CD4-positive, alpha-beta T cell treated with Interleukin-4 for 1 hour (primary cell): ENCODE results near the gene ALLC.
"Not testable (repeated sequence)": the region's sequence is repeated elsewhere in the genome, so short reads cannot be mapped to it uniquely, and the experiment has no call there.

Source experiments
- DNase-seq, 2 donors: peaks; one replicate each; pipeline ENCODE4 v3.0.0-alpha.2; 2020 to 2022

The ALLC gene

GRCh38 chr2:3656762-3657721, 958 bp upstream of the ALLC start:
- DNase-seq: no peak

DNA sequence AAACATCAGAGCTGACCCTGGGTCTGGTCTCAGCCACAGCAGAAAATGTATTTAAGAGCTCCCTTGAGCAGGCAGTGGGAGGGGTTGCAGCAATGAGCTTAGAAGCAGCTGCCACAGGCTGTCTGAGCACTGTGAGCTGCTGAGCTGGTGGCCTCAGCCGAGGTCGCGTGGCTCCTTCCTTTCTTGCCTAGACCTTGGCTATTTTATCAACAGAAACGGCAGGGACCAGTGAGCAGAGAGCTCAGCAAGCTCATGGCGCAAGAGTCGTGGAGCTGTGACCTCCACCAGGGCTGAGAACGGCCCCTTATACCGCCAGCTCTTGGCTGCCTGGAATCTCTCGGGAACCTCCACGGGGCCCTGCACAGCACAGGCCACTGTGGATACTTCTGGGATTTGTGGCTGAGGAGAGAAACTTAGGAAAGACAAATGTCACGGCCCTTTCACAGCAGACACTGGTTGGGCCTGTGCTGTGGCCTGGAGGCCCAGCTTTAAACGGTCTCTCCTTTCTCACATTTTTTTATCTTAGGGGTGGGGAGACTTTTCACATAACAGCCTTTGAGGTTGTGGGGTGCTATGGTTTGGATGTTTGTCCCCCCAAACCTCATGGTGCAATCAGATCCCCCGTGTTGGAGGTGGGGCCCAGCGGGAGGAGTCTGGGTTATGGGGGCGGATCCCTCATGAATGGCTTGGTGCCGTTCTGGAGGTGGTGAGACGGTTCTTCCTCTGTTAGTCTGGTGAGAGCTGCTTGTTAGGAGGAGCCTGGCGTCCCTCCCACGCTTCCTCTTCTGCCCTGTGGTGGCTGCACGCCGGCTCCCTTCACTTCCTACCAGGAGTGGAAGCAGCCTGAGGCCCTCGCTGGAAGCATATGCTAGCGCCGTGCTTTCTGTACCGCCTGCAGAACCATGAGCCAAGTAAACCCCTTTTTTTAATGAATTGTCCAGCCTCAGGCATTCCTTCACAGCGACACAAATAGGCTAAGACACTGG, 1.7 kb downstream of the ALLC start:
- no peak for DNase-seq

GRCh38 chr2:3660640-3661039, 2.6 kb downstream of the ALLC start:
- not testable (repeated sequence) for DNase-seq

- DNase-seq: no peak
Measured at GRCh38 chr2:3661149-3661660, 3.2 kb downstream of the ALLC start.

DNA sequence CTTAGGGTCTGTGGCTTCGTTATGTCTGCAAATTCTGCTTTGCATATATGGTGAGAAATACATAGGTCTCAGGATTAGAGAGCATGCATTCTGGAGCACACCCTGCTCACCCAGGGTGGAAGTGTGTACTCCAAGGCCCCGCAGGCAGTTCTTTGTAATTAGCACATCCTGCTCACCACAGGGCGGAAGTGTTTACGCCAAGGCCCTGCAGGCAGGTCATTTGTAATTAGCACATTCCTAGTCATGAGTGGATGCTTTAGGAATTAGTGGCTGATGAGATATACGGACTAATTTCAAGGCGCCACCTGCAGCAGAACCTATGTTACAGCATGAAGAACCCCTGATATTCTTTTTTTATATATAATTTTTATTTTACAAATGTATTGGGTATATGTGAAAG, 4.2 kb downstream of the ALLC start:
- DNase-seq: peak in 1 of 2 donors; percentile 2

- DNase-seq: no peak
Measured at GRCh38 chr2:3664118-3664517, 6.1 kb downstream of the ALLC start.

DNA sequence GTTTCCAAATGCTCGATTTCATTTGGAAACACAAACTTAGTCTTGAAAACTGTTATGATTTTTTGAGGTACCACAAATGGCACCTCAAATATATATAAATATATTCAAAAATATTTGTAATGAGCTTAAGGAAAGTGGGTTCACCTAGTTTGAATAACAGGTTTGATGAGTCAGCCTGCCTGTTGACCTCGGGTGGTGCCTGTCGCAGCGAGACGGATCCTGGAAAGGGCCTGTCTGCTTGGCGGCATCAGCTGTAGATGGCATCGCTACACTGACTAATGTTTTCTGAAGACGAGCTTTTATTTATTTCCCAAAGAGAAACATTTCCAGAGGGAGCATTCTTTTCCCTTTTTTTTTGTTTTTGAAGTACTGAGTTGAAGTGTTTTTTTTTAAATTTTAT, 6.9 kb downstream of the ALLC start:
- DNase-seq: no peak

DNA sequence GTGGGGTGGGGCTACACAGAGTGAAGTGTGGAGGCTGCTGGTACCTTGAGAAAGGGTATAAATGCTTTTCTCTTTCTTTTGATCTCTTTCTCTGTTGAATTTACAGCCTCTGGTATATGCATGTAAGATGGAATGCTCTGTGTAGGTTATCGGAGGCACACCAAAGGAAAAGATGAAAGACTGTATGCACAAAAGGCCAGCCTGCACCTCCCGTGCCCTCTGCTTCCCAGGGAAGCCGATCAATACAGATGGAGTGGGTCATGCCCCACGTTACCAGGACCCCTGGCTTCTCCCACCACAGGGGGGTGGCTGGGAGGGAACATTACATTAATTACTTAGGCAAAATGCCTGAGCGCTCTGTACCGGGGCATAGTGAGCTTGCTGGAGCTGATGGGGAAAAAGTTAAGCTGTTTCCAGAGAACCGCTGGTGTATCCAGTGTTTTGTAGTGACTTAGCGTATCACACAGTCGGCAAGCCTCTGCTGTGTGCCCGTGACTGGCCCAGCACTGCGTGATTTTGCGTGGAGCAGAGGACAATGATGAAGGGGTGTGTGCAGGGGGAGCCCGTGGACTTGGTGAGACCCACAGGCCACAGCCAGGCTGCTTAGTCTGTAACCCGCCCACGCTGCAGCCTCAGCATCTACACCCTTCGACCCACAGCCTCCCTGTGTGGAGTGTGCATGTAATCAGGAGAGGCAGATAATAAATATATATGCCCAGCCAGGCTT, 8.0 kb downstream of the ALLC start:
- DNase-seq: no peak

DNA sequence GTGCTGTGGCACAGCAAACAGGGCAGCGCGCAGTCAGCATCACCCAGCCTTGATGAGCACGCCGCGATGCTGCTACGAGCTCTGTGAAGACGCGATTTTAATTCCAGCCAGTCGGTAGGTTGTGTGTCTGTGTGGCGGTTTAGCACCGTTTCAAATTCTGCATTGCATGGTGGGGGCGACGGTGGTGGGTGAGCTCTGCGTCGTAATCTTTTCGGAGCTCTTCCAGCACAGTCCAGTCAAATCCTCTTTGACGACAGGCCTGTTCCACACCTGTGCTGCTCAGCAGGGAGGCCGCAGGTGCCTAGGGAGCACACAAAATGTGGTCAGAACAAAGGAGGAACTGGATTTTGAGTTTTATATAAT, 8.6 kb downstream of the ALLC start:
- no peak for DNase-seq

- no peak for DNase-seq
Measured at GRCh38 chr2:3667151-3667631, 9.2 kb downstream of the ALLC start.

DNA sequence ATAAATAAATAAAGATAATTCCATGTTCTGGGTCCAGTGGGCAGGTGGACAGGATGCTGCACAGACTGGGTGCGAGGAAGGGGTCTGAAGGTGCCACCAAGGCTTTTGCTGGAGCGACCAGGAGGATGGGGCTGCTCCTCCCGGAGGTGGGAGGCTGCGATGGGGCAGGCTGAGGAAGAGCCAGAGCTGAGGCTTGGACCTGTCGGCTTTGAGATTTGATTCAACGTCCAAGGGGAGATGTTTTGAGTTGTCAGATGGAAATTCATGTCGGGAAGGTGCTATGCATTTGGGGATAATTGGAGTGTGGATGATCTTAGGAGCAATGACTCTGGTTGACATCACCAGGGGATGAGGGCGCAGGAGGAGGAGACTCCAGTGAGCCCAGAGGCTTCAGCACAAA, 11.7 kb downstream of the ALLC start:
- DNase-seq: no peak

DNA sequence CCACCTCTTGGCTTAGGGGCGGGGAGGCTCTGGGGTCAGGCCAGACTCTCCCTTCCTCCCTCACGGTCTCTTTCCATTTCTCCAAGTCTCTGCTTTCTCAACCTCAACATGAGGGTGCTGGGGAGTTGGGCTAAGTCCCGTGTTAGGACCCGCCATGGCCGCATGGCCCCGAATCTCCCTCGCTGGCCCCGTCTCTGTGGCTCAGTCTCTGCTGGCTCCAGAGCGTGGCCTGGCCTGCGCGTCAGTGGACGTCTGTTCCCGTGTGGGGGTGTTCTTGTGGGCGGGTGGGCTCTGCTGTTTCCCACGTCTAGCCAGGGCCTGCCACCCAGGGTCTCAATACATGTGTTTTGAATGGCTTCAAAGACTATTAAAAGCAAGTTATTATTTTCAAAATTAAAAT, 12.4 kb downstream of the ALLC start:
- no peak for DNase-seq

- no peak for DNase-seq
Measured at GRCh38 chr2:3670941-3671340, 12.9 kb downstream of the ALLC start.

- DNase-seq: no peak
Measured at GRCh38 chr2:3672861-3673678, 15.1 kb downstream of the ALLC start.

DNA sequence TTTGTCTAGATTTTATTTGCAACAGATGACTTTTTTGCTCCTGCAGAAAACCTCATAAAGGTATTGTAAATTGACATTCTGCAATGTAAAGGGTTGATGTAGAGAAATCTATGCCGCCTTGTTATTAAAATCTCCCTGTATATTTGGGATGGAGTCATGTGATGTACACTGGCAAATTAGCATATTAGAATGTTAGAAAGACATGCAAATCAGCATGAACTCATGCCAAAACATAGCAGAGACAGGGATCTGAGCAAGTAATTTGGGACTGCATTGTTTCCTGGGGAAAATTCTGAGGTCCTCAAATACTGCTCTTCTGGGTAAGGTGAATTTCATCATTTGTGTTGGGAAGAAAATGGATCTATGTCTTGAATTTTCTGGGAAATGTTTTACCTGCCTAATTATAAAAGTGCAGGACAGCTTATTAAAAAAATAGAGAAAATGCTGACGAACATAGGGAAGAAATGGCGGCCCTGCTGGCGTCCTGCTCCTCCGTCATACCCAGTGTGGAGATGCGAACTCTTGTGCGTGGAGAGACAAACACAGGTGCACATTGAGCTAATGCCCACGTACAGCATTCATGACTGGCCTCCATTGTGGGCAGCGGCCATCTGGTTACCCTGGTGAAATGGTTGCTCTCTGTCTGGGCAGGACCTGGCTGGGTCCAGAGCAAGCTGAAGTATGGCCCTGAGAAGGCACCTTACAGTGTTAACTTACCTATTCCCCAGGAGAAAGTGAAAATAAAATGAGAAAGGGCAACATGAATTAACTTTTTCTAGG, 16.3 kb downstream of the ALLC start:
- DNase-seq: no peak

DNA sequence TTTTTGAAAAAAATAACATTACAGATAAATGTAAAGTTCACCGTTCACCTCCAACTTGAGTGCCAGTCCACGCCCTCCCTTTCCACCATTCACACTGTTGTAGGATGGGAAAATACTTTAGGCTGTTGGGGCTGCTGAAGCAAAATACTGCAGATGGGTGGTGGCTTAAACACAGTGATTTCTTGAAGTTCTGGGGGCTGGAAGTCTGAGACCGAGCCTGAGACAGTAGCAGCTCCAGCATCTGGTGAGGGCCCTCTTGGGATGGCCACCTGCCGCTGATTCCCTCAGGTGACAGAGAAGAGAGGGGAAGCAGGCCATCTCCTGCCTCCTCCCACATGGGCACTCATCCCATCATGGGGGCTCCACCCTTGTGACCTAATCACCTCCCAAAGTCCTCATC, 17.7 kb downstream of the ALLC start:
- no peak for DNase-seq

- DNase-seq: no peak
Measured at GRCh38 chr2:3677436-3677835, 19.4 kb downstream of the ALLC start.

- DNase-seq: no peak
Measured at GRCh38 chr2:3678212-3678611, 20.2 kb downstream of the ALLC start.

- DNase-seq: no peak
Measured at GRCh38 chr2:3679180-3679579, 21.2 kb downstream of the ALLC start.

DNA sequence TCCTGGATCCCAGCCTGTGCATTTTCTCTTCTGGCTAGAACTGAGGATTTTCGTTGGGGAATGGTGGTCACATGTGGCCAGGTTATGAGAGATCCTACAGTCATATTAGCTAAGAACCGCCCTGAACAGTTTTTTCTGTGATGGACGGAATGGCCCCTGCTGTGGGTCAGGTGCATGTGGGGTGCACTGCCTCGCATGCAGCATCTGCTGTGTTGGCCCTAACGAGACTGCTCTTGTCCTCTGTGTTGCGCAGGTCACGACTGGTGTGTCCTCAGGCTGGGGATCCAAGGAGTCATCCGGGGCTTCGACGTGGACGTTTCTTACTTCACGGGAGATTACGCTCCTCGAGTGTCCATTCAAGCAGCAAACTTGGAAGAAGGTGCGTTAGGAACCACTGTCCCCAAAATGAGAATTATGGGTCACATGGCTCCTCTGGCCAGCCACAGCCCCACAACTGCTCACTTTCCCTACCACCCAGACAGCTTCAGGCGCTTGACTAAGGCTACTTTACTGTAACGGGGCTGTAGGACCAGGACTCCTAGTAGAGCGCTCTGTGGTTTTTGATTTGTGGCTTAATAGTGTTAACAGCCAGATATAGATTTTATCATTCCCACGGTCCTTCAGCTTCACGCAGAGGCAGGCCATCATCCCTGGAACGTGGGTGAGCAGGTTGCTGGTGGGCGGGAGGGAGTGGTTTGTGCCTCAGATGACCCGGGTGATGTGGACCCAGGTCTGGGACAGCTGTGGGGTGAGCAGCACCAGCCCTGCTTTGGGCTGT, 21.8 kb downstream of the ALLC start:
- DNase-seq: no peak
